Measurements from ENCODE around the gene EIF4G2. TPM values are rescaled to one million over a fixed set of nuclear protein-coding genes. Genes with fewer than 3 reads are reported as not detected.

Gene EIF4G2
- total RNA-seq, 1 donor from 2014 or later = 1,052 TPM

DNA sequence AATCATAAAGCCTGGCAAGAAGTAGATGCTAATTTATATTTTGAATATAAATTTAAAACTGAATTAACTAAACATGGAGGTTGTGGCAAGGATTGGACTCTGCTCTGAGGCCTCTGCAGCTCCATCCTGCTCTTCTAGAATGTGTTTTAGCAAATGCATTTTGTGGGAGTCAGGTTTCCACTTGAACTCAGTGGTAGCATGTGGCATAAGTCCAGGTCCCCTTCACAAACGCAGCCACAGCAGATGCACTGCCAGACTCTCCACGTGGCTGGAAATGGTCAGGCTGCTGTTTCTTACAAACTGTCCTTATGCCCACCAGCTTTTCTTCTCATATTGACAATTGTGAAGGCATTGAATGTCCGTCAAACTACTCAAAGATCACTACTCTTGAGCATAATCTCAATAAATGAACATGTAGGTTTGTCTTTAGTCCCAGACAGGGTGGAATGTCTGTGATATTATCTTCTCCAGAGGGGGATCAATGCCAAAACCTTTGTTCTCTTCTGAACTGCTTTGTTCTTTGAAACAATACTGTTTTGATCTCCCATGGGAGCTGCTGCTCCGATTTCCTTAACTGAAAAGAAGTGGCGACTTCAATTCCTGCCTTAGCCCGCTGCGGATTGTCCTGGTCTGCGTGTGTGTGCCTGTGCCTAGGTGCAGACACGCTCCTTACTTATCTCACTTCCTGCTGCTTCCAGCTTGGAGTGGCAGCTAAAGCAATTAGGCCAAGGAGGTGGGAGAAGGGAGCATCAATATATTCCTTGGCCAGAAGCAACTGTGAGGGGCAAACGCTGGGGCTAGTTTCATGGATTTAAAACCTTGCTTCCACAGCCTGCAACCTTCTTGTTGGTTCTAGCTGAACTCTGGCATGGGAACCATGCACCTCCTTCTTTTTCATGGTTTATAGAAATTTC, 24.2 kb downstream of the EIF4G2 start:
- no peaks in the 10 kb centered on the region for H3K27me3 ChIP-seq
- H3K9me3 ChIP-seq (ENCODE audit: low read depth) = no peaks in the 10 kb centered on the region
- Mint-ChIP-seq H3K27me3 (ENCODE audit: insufficient read depth, low read depth) (peaks cover 11% of the 10 kb centered on the region), H3K9me3 (no peaks in the 10 kb centered on the region), H3K4me3 (no peak overlapping the region), H3K36me3 (no peaks in the 10 kb centered on the region), H3K27ac (no peak overlapping the region), H3K4me1 (peaks cover 19% of the 10 kb centered on the region)
- no peak for TF ChIP-seq EZH2 (IDR thresholded peaks at IDR 0.05)
- TF ChIP-seq EZH2phosphoT487 (IDR thresholded peaks at IDR 0.05) = peak; percentile 41
- TF ChIP-seq, protein P1, sequence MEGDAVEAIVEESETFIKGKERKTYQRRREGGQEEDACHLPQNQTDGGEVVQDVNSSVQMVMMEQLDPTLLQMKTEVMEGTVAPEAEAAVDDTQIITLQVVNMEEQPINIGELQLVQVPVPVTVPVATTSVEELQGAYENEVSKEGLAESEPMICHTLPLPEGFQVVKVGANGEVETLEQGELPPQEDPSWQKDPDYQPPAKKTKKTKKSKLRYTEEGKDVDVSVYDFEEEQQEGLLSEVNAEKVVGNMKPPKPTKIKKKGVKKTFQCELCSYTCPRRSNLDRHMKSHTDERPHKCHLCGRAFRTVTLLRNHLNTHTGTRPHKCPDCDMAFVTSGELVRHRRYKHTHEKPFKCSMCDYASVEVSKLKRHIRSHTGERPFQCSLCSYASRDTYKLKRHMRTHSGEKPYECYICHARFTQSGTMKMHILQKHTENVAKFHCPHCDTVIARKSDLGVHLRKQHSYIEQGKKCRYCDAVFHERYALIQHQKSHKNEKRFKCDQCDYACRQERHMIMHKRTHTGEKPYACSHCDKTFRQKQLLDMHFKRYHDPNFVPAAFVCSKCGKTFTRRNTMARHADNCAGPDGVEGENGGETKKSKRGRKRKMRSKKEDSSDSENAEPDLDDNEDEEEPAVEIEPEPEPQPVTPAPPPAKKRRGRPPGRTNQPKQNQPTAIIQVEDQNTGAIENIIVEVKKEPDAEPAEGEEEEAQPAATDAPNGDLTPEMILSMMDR (IDR thresholded peaks at IDR 0.05) = no peak
- H3K4me3 ChIP-seq = peak overlapping the region; percentile 0
- H3F3A ChIP-seq (ENCODE audit: low read depth) = peaks cover 12% of the 10 kb centered on the region
- H3K9ac ChIP-seq = no peak overlapping the region
- peak overlapping the region; percentile 57 for H3K4me2 ChIP-seq
- no peak overlapping the region for H3K27ac ChIP-seq
- no peaks in the 10 kb centered on the region for H3K79me2 ChIP-seq (ENCODE audit: low read depth)
- peaks cover 24% of the 10 kb centered on the region for H3K4me1 ChIP-seq
- peaks cover 3% of the 10 kb centered on the region for H4K20me1 ChIP-seq (ENCODE audit: low read depth)
- no peaks in the 10 kb centered on the region for H3K36me3 ChIP-seq
- peak; percentile 66 for DNase-seq (ENCODE audit: low spot score)
- no peak overlapping the region for H2AFZ ChIP-seq (replicated peaks)

DNA sequence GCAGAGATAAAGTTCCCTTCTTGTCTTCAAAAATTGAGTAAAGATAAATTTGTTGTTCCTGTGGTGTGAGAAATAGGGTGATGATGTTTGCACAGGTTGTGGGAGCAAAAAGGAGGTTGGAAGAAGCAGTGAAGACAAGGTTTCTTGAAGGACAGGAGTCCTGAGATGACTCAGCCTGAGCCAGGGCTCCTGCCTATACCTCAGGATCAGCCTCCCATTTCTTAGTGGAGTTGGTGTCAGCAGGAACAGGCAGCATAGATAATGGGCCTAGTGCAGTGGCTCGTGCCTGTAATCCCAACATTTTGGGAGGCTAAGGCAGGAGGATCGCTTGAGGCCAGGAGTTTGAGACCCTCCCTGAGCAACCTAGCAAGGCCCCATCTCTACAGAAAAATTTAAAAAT, 28.7 kb downstream of the EIF4G2 start:
- peaks cover 11% of the 10 kb centered on the region for H3K4me1 ChIP-seq
- H3K27ac ChIP-seq = no peak overlapping the region
- Mint-ChIP-seq H3K27me3 (ENCODE audit: insufficient read depth, low read depth) (peaks cover 7% of the 10 kb centered on the region), H3K4me1 (peaks cover 11% of the 10 kb centered on the region), H3K27ac (no peak overlapping the region), H3K36me3 (peaks cover 13% of the 10 kb centered on the region), H3K4me3 (no peak overlapping the region), H3K9me3 (no peaks in the 10 kb centered on the region)
- TF ChIP-seq EZH2phosphoT487 (IDR thresholded peaks at IDR 0.05) = no peak
- no peak for TF ChIP-seq EZH2 (IDR thresholded peaks at IDR 0.05)
- TF ChIP-seq, protein P1 (IDR thresholded peaks at IDR 0.05) = no peak
- no peak for DNase-seq (ENCODE audit: low spot score)
- H4K20me1 ChIP-seq (ENCODE audit: low read depth) = peaks cover under 1% of the 10 kb centered on the region
- H3K4me2 ChIP-seq = no peak overlapping the region
- H3K36me3 ChIP-seq = no peaks in the 10 kb centered on the region
- H3K9ac ChIP-seq = no peak overlapping the region
- no peaks in the 10 kb centered on the region for H3K27me3 ChIP-seq
- H3K4me3 ChIP-seq = no peak overlapping the region
- peaks cover 9% of the 10 kb centered on the region for H3F3A ChIP-seq (ENCODE audit: low read depth)
- no peaks in the 10 kb centered on the region for H3K9me3 ChIP-seq (ENCODE audit: low read depth)
- H2AFZ ChIP-seq (replicated peaks) = no peak overlapping the region
- H3K79me2 ChIP-seq (ENCODE audit: low read depth) = no peaks in the 10 kb centered on the region

DNA sequence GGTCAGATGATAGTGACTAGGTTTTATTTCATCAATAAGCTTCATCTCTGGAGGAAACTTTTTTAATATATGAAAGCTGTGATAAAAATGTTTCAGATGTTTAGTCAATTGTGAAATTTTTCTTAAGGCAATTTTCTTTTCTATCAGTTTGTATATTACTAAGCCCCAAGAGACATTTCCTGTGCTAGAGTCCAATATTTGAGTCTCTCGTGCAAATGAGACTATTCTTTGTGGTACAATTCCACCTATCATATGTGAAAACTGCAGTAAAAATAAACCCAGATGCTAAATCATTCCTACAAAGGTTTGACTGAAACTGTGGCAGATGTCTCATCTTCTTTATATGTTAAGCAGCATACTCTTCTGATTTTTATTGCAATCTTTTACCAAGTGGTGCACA, 29.6 kb downstream of the EIF4G2 start:
- no peaks in the 10 kb centered on the region for H3F3A ChIP-seq (ENCODE audit: low read depth)
- H3K36me3 ChIP-seq = no peaks in the 10 kb centered on the region
- H3K4me3 ChIP-seq = no peak overlapping the region
- Mint-ChIP-seq H3K27me3 (ENCODE audit: insufficient read depth, low read depth) (peaks cover 5% of the 10 kb centered on the region), H3K9me3 (no peaks in the 10 kb centered on the region), H3K4me1 (peaks cover 3% of the 10 kb centered on the region), H3K27ac (no peak overlapping the region), H3K36me3 (peaks cover 22% of the 10 kb centered on the region), H3K4me3 (no peak overlapping the region)
- H4K20me1 ChIP-seq (ENCODE audit: low read depth) = no peaks in the 10 kb centered on the region
- no peak overlapping the region for H3K9ac ChIP-seq
- no peak overlapping the region for H2AFZ ChIP-seq (replicated peaks)
- no peak for DNase-seq (ENCODE audit: low spot score)
- H3K79me2 ChIP-seq (ENCODE audit: low read depth) = no peaks in the 10 kb centered on the region
- no peaks in the 10 kb centered on the region for H3K9me3 ChIP-seq (ENCODE audit: low read depth)
- no peak overlapping the region for H3K27ac ChIP-seq
- TF ChIP-seq EZH2phosphoT487 (IDR thresholded peaks at IDR 0.05) (no peak), EZH2 (IDR thresholded peaks at IDR 0.05) (no peak)
- TF ChIP-seq, protein P1 (IDR thresholded peaks at IDR 0.05) = no peak
- H3K27me3 ChIP-seq = no peaks in the 10 kb centered on the region
- H3K4me2 ChIP-seq = no peak overlapping the region
- peaks cover 2% of the 10 kb centered on the region for H3K4me1 ChIP-seq

Measured in neural progenitor cell (in vitro differentiated cells).